Calu3 (cell line): ENCODE results near the gene PEX19. TPM values are rescaled to one million over a fixed set of nuclear protein-coding genes. Genes with fewer than 3 reads are reported as not detected.

Source experiments
- BruUV-seq: library from RNA; stranded (reverse); fragments of 400-500 nt; replicated peaks from 2 replicates; lab custom pipeline; 2021; lab: Mats Ljungman, UMichigan
- CTCF ChIA-PET: fragments of 300-600 bp; sonication (Branson Sonifier 250); formaldehyde crosslinking; loops from one replicate; lab custom pipeline; 2022; ENCODE audit warnings: antibody characterized with exemption; lab: Charles Lee
- DNase-seq: peaks from one replicate; pipeline ENCODE4 v3.0.0; 2022
- H3K27ac Mint-ChIP-seq: one replicate; pipeline ENCODE4 v1.8.0; 2022; ENCODE audit warnings: mixed read lengths; ENCODE audit not compliant: unreplicated experiment
- H3K27me3 Mint-ChIP-seq: one replicate; pipeline ENCODE4 v1.8.0; 2022; ENCODE audit warnings: mixed read lengths; ENCODE audit not compliant: unreplicated experiment
- H3K36me3 Mint-ChIP-seq: one replicate; pipeline ENCODE4 v1.8.0; 2022; ENCODE audit warnings: mild to moderate bottlenecking, moderate library complexity, mixed read lengths; ENCODE audit not compliant: insufficient read depth, unreplicated experiment
- H3K4me1 Mint-ChIP-seq: one replicate; pipeline ENCODE4 v1.8.0; 2022; ENCODE audit warnings: mild to moderate bottlenecking, low read depth, mixed read lengths; ENCODE audit not compliant: unreplicated experiment
- H3K4me3 Mint-ChIP-seq: one replicate; pipeline ENCODE4 v1.8.0; 2022; ENCODE audit warnings: mild to moderate bottlenecking, low read depth, moderate library complexity, mixed read lengths; ENCODE audit not compliant: unreplicated experiment
- H3K9me3 Mint-ChIP-seq: one replicate; pipeline ENCODE4 v1.8.0; 2022; ENCODE audit warnings: low read depth, mixed read lengths; ENCODE audit not compliant: unreplicated experiment
- intact Hi-C: fragments of 100-400 bp; cut with micrococcal nuclease; formaldehyde crosslinking; loops from one replicate; pipeline ENCODE4 v1.10.0; 2022; ENCODE audit not compliant: unreplicated experiment
- total RNA-seq: library from RNA; stranded (reverse); gene quantifications from 2 replicates; pipeline ENCODE4 v1.2.3, GENCODE V29; 2022
- TF ChIP-seq, protein P1 (sequence below): fragments of 200-600 bp; IDR thresholded peaks from one replicate; pipeline ENCODE4 v1.8.0; 2022; ENCODE audit warnings: antibody characterized with exemption; ENCODE audit not compliant: unreplicated experiment

The PEX19 gene
- total RNA-seq, 1 experiment from 2014 or later = 64.0 TPM

GRCh38 chr1:160251011-160251410, 33.9 kb downstream of the PEX19 start:
- no TSS peak for BruUV-seq
- TF ChIP-seq, protein P1, sequence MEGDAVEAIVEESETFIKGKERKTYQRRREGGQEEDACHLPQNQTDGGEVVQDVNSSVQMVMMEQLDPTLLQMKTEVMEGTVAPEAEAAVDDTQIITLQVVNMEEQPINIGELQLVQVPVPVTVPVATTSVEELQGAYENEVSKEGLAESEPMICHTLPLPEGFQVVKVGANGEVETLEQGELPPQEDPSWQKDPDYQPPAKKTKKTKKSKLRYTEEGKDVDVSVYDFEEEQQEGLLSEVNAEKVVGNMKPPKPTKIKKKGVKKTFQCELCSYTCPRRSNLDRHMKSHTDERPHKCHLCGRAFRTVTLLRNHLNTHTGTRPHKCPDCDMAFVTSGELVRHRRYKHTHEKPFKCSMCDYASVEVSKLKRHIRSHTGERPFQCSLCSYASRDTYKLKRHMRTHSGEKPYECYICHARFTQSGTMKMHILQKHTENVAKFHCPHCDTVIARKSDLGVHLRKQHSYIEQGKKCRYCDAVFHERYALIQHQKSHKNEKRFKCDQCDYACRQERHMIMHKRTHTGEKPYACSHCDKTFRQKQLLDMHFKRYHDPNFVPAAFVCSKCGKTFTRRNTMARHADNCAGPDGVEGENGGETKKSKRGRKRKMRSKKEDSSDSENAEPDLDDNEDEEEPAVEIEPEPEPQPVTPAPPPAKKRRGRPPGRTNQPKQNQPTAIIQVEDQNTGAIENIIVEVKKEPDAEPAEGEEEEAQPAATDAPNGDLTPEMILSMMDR = no peak
- Mint-ChIP-seq H3K9me3 (no peaks in the 10 kb centered on the region), H3K27ac (no peak overlapping the region), H3K4me3 (no peak overlapping the region), H3K4me1 (peaks cover 10% of the 10 kb centered on the region), H3K27me3 (no peaks in the 10 kb centered on the region), H3K36me3 (peaks cover 4% of the 10 kb centered on the region)
- CTCF ChIA-PET = interaction anchor here (1.6 to 3.1 kb wide), 4 partner anchors 40 to 193 kb away, joined by 3 to 54 read pairs (median 28); no protein-coding TSS in a partner anchor
- no peak for DNase-seq
- intact Hi-C loops = no loop called here

- Mint-ChIP-seq H3K27ac (no peak overlapping the region), H3K4me1 (peaks cover 10% of the 10 kb centered on the region), H3K27me3 (no peaks in the 10 kb centered on the region), H3K36me3 (no peaks in the 10 kb centered on the region), H3K4me3 (no peak overlapping the region), H3K9me3 (no peaks in the 10 kb centered on the region)
- CTCF ChIA-PET = interaction anchor here (0.8 kb wide), 1 partner anchor 13 kb away, joined by 3 read pairs; no protein-coding TSS in a partner anchor
- intact Hi-C loops = no loop called here
- no peak for DNase-seq
- TF ChIP-seq, protein P1 = no peak
- BruUV-seq = no TSS peak
Measured at GRCh38 chr1:160247053-160247452, 37.9 kb downstream of the PEX19 start.

GRCh38 chr1:160245434-160245833, 39.5 kb downstream of the PEX19 start:
- no peaks in the 10 kb centered on the region for H3K36me3 Mint-ChIP-seq

DNA sequence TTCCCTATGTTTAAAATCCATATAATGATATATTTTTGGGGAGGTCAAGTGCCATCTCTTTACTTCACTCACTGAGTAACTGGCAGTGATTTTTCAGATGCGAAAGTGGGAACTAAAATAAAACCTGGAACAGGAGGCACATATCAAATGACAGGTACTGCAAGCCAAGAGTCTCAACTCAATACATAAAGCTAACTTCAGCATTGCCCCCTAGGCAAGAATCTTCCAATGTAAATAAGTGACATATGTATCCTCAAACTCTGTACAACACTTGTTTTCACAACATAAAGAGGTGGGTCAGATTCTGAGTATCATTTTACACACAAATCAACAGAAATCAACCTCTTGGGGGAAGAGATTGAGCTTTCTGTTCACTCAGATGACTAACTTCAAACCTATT, 40.7 kb downstream of the PEX19 start:
- H3K9me3 Mint-ChIP-seq = no peaks in the 10 kb centered on the region
- no peak for DNase-seq
- no peak overlapping the region for H3K27ac Mint-ChIP-seq
- TF ChIP-seq, protein P1 = no peak
- no peak overlapping the region for H3K4me3 Mint-ChIP-seq
- no TSS peak for BruUV-seq
- H3K36me3 Mint-ChIP-seq = no peaks in the 10 kb centered on the region
- peaks cover 10% of the 10 kb centered on the region for H3K4me1 Mint-ChIP-seq
- intact Hi-C loops = no loop called here
- H3K27me3 Mint-ChIP-seq = no peaks in the 10 kb centered on the region
- CTCF ChIA-PET = interaction anchor here (2.9 kb wide), 1 partner anchor 8 kb away, joined by 9 read pairs; no protein-coding TSS in a partner anchor

More at GRCh38 chr1:160245434-160245833, 39.5 kb downstream of the PEX19 start:
- H3K27ac Mint-ChIP-seq = peak overlapping the region; percentile 25
- H3K27me3 Mint-ChIP-seq = no peaks in the 10 kb centered on the region
- peaks cover 10% of the 10 kb centered on the region for H3K4me1 Mint-ChIP-seq
- no peak for DNase-seq
- no TSS peak for BruUV-seq
- CTCF ChIA-PET = no interaction called here
- intact Hi-C loops = no loop called here
- TF ChIP-seq, protein P1 = no peak
- H3K4me3 Mint-ChIP-seq = no peak overlapping the region
- H3K9me3 Mint-ChIP-seq = no peaks in the 10 kb centered on the region
